Upper lobe of right lung (tissue), 1 donor: ENCODE results near the gene QARS1. TPM values are rescaled to one million over a fixed set of nuclear protein-coding genes. Genes with fewer than 3 reads are reported as not detected.

Experiments used
- ATAC-seq: fragments of 200-7000 bp; cut with Tn5 transposase; one replicate; pipeline ENCODE4 v1.9.1; 2020; ENCODE audit warnings: mild to moderate bottlenecking, moderate library complexity
- DNase-seq: peaks from one replicate; pipeline ENCODE4 v3.0.0-alpha.2; 2020
- H3K27ac ChIP-seq: fragments of 200-600 bp; one replicate; pipeline ENCODE4 v1.8.0; 2022
- H3K27me3 ChIP-seq: fragments of 200-600 bp; one replicate; pipeline ENCODE4 v1.8.0; 2022; ENCODE audit warnings: mild to moderate bottlenecking
- H3K36me3 ChIP-seq: fragments of 200-600 bp; one replicate; pipeline ENCODE4 v1.8.0; 2022
- H3K4me1 ChIP-seq: fragments of 200-600 bp; one replicate; pipeline ENCODE4 v1.8.0; 2022
- H3K4me3 ChIP-seq: fragments of 200-600 bp; one replicate; pipeline ENCODE4 v1.8.0; 2022; ENCODE audit warnings: mild to moderate bottlenecking
- H3K9me3 ChIP-seq: fragments of 200-600 bp; one replicate; pipeline ENCODE4 v1.8.0; 2022
- CTCF ChIP-seq: fragments of 200-600 bp; IDR thresholded peaks from one replicate; pipeline ENCODE4 v1.8.0; 2022; ENCODE audit warnings: antibody characterized with exemption
- intact Hi-C: fragments of 100-400 bp; cut with DNase I; formaldehyde crosslinking; loops from one replicate; pipeline ENCODE4 v1.11.0; 2022
- microRNA-seq: library from miRNA; unstranded; fragments of <30 nt; microRNA quantifications from one replicate; pipeline ENCODE4 v1.2.0, GENCODE V29; 2020; ENCODE audit warnings: borderline microRNAs expressed
- total RNA-seq: library from RNA; stranded (reverse); fragmentation: NEBNext Ultra II Directional; extraction: Animal tissue kit (Norgen Biotek cat#: 25700); gene quantifications from one replicate; pipeline ENCODE4 v1.2.1, GENCODE V29; 2021
- donor health status: DM: no; HTN: yes; CAD: no; lungs with severe emphysema.

The QARS1 gene
- total RNA-seq, 1 donor from 2014 or later = 172 TPM

DNA sequence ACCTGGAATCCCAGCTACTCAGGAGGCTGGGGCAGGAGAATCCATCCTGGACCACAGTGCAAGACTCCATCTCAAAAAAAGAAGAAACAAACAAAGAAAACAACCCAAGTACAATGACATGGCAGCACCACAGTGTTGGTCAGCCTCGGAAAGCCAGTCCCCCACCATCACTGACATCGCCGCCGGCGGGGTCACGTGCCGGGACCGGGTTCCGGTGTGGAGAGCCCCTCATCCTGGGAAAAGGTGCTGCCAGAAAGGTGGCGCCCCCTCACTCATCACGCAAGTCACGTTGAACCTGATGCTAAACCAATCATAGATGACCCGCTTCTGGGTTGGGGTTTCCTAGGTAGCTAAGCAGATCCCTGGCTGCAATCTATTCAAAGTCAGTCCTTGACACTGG lies 28.4 kb downstream of the QARS1 start:
- Histone ChIP-seq H3K4me3 (no peak overlapping the region), H3K9me3 (no peaks in the 10 kb centered on the region), H3K27ac (no peak overlapping the region), H3K27me3 (no peaks in the 10 kb centered on the region), H3K4me1 (no peaks in the 10 kb centered on the region), H3K36me3 (peaks cover 83% of the 10 kb centered on the region)
- DNase-seq (no peak), ATAC-seq (no peak)
- intact Hi-C loops = no loop called here
- no peak for TF ChIP-seq CTCF

- TF ChIP-seq CTCF = no peak
- Histone ChIP-seq H3K36me3 (peaks cover 53% of the 10 kb centered on the region), H3K4me3 (no peak overlapping the region), H3K27ac (no peak overlapping the region), H3K4me1 (no peaks in the 10 kb centered on the region), H3K9me3 (no peaks in the 10 kb centered on the region), H3K27me3 (no peaks in the 10 kb centered on the region)
- intact Hi-C loops = no loop called here
- DNase-seq (no peak), ATAC-seq (no peak)
Observed at GRCh38 chr3:49058011-49058410, 46.5 kb downstream of the QARS1 start.

DNA sequence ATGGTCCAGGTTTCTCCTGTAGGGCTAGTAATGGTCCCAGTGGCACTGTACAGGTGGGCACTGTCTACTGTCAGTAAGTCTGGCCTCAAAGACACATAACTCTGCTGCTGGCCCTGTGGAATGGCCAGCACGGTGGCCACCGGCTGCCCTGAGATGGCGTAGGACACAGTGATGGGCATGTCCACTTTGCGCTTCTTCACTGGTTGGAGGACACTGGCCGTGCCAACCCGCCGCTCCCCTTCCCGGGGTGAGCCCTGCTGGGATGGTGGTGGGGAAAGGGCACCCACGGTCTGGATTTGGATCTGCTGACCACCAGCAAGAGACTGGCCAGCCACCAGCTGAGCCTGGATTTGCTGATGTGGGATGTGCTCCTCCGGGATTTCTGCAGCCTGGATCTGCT lies 47.3 kb downstream of the QARS1 start:
- Histone ChIP-seq H3K4me1 (no peaks in the 10 kb centered on the region), H3K27ac (no peak overlapping the region), H3K27me3 (no peaks in the 10 kb centered on the region), H3K9me3 (no peaks in the 10 kb centered on the region), H3K4me3 (no peak overlapping the region), H3K36me3 (peaks cover 57% of the 10 kb centered on the region)
- ATAC-seq (peak; percentile 20), DNase-seq (no peak)
- intact Hi-C loops = no loop called here
- no peak for TF ChIP-seq CTCF

- H3K4me1 ChIP-seq = no peaks in the 10 kb centered on the region
- no peaks in the 10 kb centered on the region for H3K27me3 ChIP-seq
- H3K4me3 ChIP-seq = no peak overlapping the region
- no peaks in the 10 kb centered on the region for H3K9me3 ChIP-seq
- H3K27ac ChIP-seq = no peak overlapping the region
- intact Hi-C loops = no loop called here
- H3K36me3 ChIP-seq = peaks cover 69% of the 10 kb centered on the region
- DNase-seq = no peak
- no peak for ATAC-seq
- TF ChIP-seq CTCF = no peak
Observed at GRCh38 chr3:49054344-49054862, 50.2 kb downstream of the QARS1 start.

- Histone ChIP-seq H3K4me1 (no peaks in the 10 kb centered on the region), H3K36me3 (peaks cover 69% of the 10 kb centered on the region), H3K27me3 (no peaks in the 10 kb centered on the region), H3K27ac (no peak overlapping the region), H3K9me3 (no peaks in the 10 kb centered on the region), H3K4me3 (no peak overlapping the region)
- TF ChIP-seq CTCF = no peak
- intact Hi-C loops = no loop called here
- ATAC-seq (no peak), DNase-seq (no peak)
Observed at GRCh38 chr3:49053543-49053942, 51.0 kb downstream of the QARS1 start.

Small RNA genes lying within 50 kb of the gene (microRNA-seq; reads per million reads assigned to microRNA genes)
- not detected for gene MIR6890

Other genes starting within 250 kb of the QARS1 start
- gene SLC25A20, start 205.9 kb downstream of the QARS1 start, total RNA-seq = 26.0 TPM
- gene ARIH2, start 185.9 kb downstream of the QARS1 start, total RNA-seq = 88.1 TPM
- 38.0 TPM for gene P4HTM, start 114.5 kb downstream of the QARS1 start, total RNA-seq
- gene WDR6, start 97.4 kb downstream of the QARS1 start, total RNA-seq = 172 TPM
- gene DALRD3, start 86.2 kb downstream of the QARS1 start, total RNA-seq = 19.0 TPM
- gene NDUFAF3, start 82.6 kb downstream of the QARS1 start, total RNA-seq = 77.6 TPM
- gene IMPDH2, start 75.4 kb downstream of the QARS1 start, total RNA-seq = 107 TPM
- gene QRICH1, start 10.7 kb downstream of the QARS1 start, total RNA-seq = 83.9 TPM
- 63.9 TPM for gene USP19, start 16.1 kb upstream of the QARS1 start, total RNA-seq
- 489 TPM for gene LAMB2, start 28.3 kb upstream of the QARS1 start, total RNA-seq
- 22.1 TPM for gene CCDC71, start 61.6 kb upstream of the QARS1 start, total RNA-seq
- gene KLHDC8B, start 66.8 kb upstream of the QARS1 start, total RNA-seq = 22.4 TPM
- 6.8 TPM for gene C3orf62, start 172.5 kb upstream of the QARS1 start, total RNA-seq
- gene USP4, start 235.3 kb upstream of the QARS1 start, total RNA-seq = 69.6 TPM